Neural cell (in vitro differentiated cells): ENCODE data around the gene KMO.

ENCODE experiments used
- CTCF ChIP-seq: fragments of 450-650 bp; IDR thresholded peaks from 2 replicates; pipeline ENCODE4 v1.5.1; 2014; ENCODE audit warnings: antibody characterized with exemption, mild to moderate bottlenecking, moderate library complexity; ENCODE audit not compliant: poor library complexity, severe bottlenecking
- RAD21 ChIP-seq: fragments of 450-650 bp; conservative IDR thresholded peaks from 2 replicates; pipeline ENCODE4 v1.6.1; 2014; ENCODE audit warnings: antibody characterized with exemption, mild to moderate bottlenecking, moderate library complexity

GRCh38 chr1:241586905-241587512 lies 54.8 kb downstream of the KMO start:
- TF ChIP-seq CTCF (no peak), RAD21 (no peak)
